Activated CD4-positive, alpha-beta T cell treated with anti-CD3 and anti-CD28 coated beads for 24 hours (primary cell): ENCODE data around the gene CALHM5.
"Not testable (repeated sequence)": the region's sequence is repeated elsewhere in the genome, so short reads cannot be mapped to it uniquely, and the experiment has no call there.

Experiments used
- DNase-seq, 2 donors: peaks; one replicate each; pipeline ENCODE4 v3.0.0-alpha.2; 2020; ENCODE audit warnings: low read depth in 2 of 2

CALHM5 gene, protein sequence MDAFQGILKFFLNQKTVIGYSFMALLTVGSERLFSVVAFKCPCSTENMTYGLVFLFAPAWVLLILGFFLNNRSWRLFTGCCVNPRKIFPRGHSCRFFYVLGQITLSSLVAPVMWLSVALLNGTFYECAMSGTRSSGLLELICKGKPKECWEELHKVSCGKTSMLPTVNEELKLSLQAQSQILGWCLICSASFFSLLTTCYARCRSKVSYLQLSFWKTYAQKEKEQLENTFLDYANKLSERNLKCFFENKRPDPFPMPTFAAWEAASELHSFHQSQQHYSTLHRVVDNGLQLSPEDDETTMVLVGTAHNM

DNA sequence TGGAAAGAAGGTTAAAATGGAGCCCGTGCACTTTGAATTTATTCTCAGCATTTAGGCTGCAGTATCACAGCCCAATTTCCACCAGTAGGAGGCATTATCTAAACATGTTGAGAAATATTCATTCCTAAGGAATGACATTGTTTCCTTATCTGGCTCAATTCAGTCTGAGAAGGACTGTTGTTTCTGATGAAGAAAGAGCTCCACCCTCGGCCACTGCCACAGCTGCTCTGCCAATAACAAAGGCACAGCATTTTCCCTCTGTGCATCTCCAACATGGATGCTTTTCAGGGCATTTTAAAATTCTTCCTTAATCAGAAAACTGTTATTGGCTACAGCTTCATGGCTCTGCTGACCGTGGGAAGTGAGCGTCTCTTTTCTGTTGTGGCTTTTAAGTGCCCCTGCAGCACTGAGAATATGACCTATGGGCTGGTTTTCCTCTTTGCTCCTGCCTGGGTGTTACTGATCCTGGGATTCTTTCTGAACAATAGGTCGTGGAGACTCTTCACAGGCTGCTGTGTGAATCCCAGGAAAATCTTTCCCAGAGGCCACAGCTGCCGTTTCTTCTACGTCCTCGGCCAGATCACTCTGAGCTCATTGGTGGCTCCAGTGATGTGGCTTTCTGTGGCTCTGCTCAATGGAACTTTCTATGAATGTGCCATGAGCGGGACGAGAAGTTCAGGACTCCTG, at the start of gene CALHM5:
CALHM5 (plus strand) TSS at position 216 of the 687 bp plus-strand sequence; CDS start at position 274, 58 bp downstream.
- no peak for DNase-seq

DNA sequence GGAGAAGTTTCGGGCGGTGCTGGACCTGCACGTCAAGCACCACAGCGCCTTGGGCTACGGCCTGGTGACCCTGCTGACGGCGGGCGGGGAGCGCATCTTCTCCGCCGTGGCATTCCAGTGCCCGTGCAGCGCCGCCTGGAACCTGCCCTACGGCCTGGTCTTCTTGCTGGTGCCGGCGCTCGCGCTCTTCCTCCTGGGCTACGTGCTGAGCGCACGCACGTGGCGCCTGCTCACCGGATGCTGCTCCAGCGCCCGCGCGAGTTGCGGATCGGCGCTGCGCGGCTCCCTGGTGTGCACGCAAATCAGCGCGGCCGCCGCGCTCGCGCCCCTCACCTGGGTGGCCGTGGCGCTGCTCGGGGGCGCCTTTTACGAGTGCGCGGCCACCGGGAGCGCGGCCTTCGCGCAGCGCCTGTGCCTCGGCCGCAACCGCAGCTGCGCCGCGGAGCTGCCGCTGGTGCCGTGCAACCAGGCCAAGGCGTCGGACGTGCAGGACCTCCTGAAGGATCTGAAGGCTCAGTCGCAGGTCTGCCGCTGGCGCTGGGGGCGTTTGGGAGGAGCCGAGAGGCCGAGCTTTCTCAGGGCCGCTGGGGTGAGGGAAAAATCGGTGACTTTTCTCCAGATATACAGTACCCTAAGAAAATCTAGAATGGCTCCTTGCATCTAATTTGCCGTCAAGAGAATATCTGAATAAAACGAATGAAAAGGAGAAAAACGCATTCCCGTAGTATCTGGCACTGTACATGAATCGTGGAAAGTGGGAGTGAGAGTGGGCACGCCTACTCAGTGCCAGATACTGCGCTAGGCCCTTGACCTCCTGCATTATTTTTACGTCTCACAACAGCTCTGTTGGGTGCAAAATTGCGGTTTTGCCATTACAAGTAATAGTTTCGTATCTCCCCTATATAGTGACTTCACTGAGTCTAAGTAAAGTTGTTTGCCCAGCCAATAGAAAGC, 49.2 kb upstream of the CALHM5 start:
- DNase-seq, result peak; percentile 15 to 25

DNA sequence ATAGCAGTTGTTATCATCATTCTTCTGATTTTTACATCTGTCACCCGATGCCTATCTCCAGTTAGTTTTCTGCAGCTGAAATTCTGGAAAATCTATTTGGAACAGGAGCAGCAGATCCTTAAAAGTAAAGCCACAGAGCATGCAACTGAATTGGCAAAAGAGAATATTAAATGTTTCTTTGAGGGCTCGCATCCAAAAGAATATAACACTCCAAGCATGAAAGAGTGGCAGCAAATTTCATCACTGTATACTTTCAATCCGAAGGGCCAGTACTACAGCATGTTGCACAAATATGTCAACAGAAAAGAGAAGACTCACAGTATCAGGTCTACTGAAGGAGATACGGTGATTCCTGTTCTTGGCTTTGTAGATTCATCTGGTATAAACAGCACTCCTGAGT, 48.1 kb upstream of the CALHM5 start:
- DNase-seq, result no peak

DNA sequence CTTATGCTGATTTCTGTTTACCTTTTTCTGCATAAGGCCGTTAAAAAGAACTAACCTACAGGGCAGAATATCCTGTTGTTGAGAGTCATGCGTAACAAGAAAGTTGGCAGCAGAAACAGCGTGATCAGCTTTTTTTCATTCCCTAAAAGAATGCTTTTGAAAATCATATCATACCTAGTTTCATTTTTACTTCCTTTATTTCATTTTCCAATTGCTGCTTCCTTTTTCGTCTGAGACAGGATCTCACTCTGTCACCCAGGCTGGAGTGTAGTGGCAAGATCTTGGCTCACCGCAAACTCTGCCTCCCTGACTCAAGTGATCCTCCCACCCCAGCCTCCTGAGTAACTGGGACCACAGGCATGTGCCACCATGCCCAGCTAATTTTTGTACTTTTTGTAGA, 46.2 kb upstream of the CALHM5 start:
- DNase-seq, result no peak

DNA sequence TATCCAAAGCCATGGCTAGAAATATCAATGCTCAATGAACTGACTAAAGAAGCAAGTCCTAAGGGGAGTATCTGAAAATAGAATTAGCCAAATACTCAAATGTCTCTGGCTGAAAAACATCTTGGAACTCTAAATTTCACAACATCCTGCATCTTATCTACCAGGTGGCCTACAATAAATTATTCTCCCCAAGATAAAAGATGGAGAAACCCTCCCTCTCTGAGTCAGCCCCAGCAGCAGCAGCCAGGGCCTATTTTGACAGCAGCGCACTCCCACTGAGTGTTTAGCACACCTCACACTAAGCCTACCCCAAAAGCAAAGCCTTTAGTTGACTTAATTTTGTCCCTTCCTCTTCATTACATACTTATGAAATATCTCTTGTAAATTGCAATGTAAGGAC, 44.3 kb upstream of the CALHM5 start:
- no peak for DNase-seq

DNA sequence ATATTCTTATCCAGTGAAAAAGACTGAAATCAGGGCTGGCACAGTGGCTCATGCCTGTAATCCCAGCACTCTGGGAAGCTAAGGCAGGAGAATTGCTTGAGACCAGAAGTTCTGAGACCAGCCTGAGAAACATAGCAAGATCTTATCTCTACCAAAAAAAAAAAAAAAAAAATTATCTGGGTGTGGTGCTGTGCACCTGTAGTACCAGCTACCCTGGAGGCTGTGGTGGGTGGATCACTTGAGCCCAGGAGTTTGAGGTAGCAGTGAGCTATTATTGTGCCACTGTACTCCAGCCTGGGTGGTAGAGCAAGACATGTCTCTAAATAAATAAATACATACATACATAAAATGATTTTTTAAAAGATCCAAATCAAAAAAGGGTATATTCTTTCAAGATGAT, 43.9 kb upstream of the CALHM5 start:
- no peak for DNase-seq

DNA sequence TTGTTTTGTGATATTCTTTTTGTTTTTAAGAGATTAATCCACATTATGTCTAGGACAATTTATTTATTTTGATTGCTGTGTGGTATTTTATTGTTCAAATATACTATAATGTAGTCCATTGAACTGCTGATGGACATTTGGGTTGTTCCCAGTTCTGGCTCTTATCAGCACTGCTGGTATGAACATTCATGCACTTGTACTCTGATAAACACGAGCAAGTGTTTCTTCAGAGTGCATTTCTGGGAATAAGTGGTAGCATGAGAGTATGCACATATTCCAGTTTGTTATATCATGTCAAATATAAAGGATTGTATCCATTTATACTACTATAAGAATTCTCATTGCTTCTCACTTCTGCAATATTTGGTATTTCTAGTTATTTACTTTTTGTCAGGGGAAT, 43.1 kb upstream of the CALHM5 start:
- no peak for DNase-seq

DNA sequence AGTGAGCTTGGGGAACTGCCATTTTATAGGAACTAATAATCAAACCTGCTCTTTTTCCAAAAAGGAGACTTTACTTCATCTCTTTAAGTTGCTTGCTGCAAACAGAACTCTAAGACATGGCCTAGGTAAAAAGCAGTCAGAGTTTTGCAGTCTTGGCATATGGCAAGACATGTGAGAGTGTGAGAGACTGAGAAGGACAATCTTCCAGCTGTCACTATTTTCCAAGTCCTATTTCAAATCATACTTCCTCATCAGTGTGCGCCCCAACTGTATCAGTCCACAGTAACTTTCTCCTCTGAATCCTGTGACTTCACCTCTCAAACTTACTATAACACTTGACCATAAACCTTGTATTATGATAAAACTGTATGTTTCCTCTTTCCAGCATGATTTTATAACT, 39.9 kb upstream of the CALHM5 start:
- no peak for DNase-seq

DNA sequence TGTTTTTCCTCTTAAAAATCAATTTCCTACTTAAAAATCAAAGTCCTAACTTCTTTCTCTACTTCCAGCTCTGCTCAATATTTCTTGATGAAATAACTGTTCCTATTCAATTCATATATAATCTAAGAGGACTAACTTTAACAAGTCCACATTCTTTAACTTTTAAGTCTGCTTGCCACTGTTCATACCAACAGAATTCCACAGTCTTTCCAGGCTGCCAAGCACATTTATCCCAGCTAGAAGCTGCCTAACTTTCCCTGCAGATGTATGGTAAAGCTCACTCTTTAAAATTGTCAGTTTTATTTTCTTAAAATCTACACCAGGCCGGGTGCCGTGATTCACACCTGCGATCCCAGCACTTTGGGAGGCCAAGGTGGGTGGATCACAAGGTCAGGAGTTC, 38.7 kb upstream of the CALHM5 start:
- DNase-seq, result no peak

DNA sequence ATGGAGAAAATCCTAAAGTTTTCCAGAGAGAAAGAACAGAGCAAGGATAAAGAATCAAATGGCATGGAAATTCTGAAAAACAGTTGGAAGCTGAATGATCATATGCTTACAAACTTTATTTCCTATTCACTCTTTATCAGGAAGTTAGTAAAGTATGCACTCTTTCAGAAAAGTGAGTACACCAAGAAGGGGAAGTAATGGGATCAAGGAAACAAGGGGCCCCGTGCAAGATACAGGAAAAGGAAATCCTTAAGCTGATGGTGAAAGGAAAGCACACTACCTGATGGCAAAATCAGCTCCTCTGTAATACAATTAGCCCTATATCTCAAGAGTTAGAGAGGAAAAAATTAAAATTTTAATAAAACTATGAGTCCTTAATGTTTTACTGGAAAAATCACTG, 36.3 kb upstream of the CALHM5 start:
- DNase-seq, result no peak

DNA sequence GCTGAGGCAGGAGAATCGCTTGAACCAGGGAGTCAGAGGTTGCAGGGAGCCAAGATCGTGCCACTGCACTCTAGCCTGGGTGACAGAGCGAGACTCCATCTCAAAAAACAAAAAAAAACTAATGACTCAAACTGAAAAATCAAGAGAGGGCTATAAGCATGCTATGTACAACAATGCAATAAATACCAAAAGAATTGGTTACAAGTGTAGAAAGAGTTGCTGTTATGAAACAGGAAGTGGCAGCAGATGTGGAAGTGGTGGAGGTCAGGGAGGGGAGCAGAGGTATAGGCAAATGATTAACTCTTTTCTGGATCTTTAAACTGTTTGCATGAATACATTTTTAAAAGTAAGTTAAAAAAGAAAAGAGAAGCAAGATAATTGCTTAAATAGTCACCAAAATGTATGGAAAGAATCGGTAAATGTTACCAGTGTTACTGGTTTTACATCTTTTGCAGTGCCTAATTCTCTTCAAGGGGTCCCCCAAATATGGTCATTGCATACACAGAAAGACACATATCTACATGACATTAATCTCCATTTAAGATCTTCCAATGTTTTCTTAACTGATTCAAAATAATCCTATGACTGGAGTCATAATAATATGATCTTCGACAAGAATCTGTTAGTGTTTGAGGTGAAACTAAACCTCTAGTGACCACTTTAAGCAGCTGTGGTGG, 35.3 kb upstream of the CALHM5 start:
- no peak for DNase-seq

DNA sequence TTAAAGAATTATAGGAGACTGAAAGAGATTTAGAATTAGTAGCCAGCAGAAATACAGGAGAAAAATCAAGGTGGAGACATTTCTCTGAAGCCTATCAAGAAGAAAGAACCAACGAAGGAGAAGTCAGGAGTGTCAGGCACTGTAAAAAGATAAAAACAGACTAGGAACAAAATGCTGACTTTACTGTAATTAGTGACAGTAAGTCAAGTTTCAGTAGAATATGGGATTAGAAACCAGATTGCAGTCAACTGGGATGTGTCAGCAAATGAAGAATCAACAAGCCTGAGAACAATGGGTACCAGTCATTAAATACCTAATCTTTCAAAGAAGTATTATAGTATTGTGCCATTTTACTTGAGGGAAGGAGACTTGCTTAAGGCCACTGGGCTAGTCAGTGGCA, 28.7 kb upstream of the CALHM5 start:
- DNase-seq, result no peak

DNA sequence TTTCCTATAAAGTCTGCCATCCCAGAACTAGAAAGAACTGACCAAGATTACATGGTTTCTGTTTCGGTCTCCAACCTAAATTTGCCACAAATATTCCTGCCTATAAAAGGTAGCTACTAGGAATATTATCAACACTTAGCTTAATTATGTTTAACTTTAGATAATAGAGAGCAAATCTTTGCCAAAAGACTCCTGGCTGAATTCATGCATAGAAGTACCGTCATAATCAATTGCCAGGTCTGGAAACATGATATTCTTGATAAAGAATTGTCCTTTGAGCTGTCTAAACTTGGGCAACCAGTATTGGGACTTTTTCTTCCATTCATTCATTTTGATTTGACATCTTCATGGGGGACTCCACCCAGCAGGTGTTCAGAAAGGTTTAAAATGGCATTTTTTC, 27.8 kb upstream of the CALHM5 start:
- DNase-seq, result no peak

DNA sequence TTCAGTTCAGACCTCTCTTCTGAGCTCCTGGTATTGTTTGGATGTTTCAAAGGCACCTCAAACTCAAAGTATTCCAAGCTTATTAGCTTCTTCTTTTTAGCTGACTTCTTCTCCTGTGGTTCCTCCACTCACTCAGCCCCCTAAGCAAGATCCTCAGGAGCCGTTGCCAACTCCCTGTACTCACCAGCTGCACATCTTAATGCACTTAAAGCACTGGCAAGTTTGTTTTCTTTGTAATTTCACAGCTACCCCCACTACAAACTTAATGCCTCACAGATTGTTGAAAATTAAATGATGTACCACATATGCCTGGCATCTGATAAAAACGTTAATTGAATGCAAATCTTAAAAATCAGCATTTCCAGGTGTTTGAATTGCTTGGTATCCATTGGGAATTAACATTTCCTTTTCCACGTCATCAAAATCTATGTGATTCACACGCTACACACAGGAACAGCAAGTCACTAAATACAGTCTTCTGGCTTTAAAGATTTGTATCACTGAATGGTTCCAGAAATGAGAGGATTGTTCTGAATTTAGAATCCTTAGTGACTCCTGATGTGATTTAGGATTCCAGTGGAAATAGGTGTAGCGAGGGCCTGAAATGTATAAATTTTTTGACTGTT, 25.8 kb upstream of the CALHM5 start:
- no peak for DNase-seq

DNA sequence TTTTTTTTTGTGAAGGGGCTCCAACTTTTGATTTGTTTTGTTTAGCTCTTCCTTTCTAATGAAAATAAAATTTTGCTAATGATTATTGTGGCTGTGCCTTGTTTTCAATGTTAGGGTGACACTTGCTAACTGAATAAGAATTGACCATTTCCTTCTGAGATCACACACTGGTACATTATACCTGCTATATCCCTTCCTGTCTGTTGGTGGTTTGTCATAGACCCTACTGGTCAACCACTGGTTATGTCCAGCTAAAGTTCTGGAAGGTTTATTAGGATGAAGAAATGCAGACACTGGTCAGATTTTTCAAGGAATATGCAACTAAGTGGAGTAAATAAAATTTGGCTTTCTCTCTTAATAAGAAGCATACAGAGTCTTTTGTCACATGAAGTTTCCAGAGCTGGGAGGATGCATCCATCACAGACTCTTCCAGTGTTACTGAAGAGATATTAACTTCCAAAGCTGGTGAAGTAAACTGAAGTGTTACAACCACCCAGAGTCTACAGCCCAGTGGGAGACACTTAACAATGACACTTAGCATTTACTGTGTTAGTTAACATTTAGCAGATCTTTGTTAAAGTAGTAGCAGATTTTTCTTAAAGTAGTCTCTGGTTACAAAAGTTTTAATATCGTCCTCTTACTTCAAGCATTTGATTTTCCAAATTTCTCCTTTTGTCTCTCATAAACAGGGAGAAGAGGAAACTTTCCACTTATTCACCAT, 19.7 kb upstream of the CALHM5 start:
- no peak for DNase-seq

DNA sequence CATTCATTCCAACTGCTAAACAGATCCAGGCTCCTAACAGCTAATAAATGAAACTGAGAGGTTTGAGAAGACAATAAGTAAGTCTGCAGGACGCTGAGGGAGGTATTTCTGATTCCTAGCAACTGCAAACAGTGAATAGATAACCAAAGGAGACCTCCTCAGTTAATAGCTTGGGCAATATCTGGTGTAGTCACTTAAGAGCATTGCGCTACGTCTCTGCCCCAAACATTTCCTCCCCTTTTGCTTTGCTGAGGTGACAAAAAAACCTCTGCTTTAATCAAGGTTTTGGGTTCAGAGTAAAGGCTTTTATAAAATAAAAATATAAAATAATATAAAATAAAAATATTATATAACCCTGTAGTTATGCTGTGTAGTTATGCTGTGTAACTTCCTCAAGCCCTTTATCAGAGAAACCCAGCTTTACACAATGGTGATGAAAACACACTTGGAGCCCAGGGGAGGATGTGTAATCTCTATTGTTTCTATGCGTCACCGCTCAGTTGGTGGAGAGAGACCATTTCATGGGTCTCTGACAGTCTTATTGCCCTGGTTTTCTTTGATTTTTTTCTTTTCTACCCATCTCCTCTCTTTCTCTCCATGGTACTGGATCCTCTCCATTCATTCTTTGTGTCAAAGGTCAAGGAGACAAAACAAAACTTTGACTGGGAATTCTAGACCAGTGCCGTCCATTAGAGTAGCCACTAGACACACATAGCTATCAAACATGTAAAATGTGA, 18.9 kb upstream of the CALHM5 start:
- no peak for DNase-seq

DNA sequence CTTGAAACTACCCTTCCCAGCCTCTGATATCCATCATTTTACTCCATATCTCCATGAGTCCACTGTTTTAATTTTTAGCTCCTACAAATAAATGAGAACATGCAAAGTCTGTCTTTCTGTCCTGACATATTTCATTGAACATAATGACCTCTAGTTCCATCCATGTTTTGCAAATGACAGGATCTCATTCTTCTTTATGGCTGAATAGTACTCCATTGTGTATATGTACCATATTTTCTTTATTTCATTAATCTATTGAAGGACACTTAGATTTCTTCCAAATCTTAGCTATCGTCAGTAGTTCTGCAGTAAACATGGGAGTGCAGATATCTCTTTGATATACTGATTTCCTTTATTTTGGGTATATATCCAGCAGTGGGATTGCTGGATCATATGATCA, 16.3 kb upstream of the CALHM5 start:
- DNase-seq, result not testable (repeated sequence)

DNA sequence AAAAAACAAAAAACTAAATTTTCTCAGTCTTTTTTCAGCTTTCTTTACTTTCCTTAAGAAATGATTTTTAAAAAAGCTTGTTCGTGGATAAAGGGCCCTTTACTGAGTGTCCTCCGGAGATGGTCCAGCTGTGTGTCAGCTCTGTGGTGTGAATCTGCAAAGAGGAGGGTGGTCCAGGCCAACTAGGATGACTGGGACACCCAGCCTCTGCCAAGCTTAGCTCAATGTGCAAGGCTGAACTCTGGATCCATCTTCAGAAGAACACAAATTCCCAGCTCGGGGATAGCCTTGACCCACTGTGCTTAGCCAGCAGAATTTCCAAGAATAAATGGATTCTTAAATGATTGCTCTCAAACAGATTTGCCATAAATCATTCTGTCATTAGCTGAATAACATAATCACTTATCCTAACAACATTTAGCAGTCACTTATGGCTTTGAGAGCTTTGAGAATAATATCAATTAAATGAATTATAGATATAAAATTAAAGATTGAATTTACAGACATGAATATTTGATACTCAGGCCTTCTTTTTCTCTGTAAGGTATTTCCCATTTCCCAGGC, 14.2 kb upstream of the CALHM5 start:
- DNase-seq, result no peak

DNA sequence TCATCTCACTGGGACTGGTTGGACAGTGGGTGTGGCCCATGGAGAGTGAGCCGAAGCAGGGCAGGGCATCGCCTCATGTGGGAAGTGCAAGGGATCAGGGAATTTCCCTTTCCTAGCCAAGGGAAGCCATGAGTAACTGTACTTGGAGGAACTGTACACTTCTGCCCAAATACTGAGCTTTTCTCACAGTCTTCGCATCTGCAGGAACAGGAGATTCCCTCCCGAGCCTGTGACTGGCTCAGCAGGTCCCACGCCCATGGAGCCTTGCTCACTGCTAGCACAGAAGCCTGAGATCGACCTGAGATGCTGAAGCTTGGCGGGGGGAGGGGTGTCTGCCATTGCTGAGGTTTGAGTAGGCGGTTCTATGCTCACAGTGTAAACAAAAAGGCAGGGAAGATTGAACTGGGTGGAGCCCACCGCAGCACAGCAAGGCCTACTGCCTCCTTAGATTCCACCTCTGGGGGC, 10.4 kb upstream of the CALHM5 start:
- DNase-seq, result no peak

DNA sequence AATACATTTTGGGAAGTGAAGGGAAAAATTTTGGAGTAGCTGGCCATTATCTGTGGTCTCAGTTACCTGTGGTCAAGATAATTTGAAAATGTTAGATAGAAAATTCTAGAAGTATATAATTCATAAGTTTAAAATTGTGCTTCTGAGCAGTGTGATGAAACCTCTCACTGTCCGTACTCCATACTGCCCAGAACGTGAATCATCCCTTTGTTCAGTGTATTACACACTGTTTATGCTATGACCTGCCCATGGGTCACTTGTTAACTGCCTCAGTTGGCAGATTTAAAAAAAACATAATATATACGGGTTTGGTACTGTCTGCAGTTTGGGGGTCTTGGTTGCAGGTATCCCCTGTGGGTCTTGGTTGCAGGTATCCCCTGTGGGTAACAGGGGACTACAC, 4.1 kb upstream of the CALHM5 start:
- DNase-seq, result no peak
